GM18873 (cell line): ENCODE data around the gene NPFFR1.

Experiments used
- ATAC-seq: cut with Tn5 transposase; IDR thresholded peaks from one replicate; pipeline ENCODE4 v1.9.1; 2021; ENCODE audit warnings: mild to moderate bottlenecking, moderate library complexity, moderate number of reproducible peaks; ENCODE audit not compliant: unreplicated experiment, low FRiP score

Gene NPFFR1

DNA sequence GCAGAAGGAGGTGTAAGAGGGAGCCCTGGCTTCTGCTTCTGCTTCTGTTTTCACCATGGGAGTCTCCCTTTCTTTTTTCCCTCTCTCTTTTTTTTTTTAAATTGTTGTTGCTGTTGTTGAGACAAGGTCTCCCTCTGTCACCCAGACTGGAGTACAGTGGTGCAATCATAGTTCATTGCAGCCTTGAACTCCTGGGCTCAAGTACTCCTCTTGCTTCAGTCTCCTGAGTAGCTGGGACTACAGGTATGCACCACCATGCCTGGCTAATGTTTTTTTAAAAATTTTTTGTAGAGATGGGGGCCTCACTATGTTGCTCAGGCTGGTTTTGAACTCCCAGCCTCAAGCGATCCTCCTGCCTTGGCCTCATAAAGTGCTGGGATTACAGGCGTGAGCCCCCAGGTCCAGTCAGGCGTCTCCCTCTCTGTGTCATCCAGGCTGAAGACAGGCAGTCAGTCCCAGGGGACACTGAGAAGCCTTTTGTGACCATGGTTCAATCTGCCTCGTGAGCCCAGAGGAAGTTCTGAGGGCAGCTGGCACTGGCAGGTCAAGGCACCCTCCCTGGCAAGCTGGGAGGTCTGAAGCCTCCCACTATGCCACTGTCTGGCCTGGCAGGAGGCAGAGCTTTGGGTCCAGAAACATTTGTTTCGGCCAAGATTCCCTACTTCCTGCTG, 33.6 kb upstream of the NPFFR1 start:
- no peak for ATAC-seq

- ATAC-seq: no peak
These were observed 32.0 kb upstream of the NPFFR1 start for GRCh38 chr10:70315815-70316214.

DNA sequence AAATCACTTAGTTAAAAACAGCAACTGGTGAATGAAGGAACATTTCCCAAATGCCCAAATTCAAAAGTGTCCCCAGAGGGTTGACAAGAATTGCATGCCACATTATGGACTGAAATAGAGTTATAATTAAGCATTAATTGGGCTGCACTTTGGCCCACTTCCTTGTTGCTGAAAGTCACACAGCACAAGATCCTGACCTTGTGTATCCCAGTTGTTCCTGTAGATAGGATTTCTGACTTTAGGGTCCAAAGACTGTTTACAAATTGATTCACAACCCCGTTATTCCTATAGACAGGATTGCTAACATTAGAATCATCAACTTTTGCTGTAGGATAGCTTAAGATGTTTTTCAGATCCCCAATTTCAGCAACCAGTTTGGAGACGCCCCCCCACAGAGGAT, 31.5 kb upstream of the NPFFR1 start:
- ATAC-seq: no peak

DNA sequence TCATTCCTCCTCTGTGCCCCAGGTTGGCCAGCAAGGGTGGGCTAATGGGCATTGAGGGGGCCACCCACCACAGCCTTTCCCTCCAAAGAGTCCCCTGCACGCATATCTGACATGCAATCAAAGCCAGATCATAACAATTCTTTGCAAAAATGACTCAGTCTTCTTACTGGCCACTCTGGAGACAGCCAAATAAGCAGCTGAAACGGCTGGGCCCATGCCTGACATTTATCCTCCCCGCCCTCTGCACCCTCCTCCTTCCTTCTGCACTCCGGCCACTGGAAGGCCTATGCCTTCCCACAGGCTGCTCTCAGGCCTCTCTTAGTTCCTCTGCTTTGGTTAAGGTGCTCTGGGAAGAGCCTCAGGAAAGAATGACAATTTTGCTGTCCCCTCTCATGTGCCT, 29.2 kb upstream of the NPFFR1 start:
- ATAC-seq: no peak

DNA sequence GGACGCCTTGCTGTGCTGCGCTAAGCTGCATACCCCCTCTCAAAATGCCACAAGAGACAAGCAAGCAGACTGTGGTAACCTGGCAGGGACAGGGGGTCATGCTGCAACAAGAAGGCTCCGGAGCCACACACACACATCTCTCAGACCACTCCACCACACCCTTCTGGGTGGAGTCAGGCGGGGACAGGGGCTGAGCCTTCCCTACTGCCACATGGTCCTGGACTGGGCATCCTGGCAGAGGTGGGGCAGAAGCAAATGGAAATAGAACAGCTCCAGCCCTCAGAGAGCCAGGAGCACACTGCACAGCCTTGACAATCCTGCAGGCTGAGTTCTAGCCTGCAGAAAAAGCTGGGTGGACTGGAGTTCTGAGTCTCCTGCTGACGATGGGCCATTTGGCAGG, 28.4 kb upstream of the NPFFR1 start:
- ATAC-seq: no peak

DNA sequence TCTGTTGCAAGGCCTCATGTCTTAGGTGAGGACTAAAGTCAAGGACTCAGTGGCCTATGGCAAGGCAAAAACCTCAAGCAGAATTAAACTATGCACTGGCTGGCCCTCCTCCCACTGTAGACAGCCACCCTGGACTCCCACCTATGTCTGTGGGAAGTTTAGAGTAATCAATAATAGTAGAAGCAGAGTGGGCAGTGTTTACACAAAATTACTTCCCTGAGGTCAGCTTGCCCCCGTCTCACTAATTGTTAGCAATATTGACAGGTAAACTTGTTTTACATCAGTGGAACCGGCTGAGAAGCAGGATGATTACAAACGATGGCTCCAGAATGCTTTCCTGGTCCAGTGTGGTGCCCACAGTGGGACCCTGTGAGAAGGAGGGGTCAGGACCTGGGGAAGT, 27.9 kb upstream of the NPFFR1 start:
- ATAC-seq: no peak

DNA sequence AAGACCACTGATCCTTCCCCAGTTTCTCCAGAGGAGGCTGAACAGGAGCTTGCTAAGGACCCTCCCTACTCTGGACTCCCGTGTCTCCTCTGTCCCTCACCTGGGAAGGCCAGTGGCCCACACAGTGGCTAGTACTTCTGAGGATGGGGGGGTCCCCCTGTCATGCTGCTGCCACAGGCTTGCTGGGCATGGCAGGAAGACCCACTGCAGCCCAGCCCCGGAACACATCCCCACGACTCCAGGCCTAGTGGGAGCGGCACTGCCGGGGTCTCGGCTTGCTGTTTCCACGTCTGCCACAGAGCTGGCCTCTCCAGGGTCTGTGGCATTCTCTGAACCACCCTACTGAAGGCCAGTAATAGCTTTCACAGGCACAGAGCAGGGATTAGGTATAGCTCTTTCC, 25.9 kb upstream of the NPFFR1 start:
- no peak for ATAC-seq

GRCh38 chr10:70308121-70309060, 24.6 kb upstream of the NPFFR1 start:
- ATAC-seq: no peak

- no peak for ATAC-seq
These were observed 23.2 kb upstream of the NPFFR1 start for GRCh38 chr10:70306886-70307520.

- ATAC-seq: no peak
These were observed 22.4 kb upstream of the NPFFR1 start for GRCh38 chr10:70306181-70306705.

- ATAC-seq: no peak
These were observed 19.9 kb upstream of the NPFFR1 start for GRCh38 chr10:70303730-70304129.

DNA sequence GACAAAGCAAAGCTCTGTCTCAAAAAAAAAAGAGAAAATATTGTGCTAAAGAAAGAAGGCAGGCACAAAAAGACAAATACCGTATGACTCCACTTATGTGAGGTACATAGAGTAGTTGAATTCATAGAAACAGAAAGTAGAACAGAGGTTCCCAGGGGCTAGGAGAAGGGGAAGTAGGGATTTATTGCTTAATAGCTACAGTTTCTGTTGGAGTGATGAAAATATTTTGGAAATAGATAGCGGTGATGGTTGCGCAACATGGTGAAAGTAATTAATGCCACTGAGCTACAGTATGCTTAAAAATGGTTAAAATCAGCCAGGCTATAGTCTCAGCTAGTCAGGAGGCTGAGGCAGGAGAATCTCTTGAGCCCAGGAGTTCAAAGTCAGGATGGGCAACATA, 18.5 kb upstream of the NPFFR1 start:
- no peak for ATAC-seq

DNA sequence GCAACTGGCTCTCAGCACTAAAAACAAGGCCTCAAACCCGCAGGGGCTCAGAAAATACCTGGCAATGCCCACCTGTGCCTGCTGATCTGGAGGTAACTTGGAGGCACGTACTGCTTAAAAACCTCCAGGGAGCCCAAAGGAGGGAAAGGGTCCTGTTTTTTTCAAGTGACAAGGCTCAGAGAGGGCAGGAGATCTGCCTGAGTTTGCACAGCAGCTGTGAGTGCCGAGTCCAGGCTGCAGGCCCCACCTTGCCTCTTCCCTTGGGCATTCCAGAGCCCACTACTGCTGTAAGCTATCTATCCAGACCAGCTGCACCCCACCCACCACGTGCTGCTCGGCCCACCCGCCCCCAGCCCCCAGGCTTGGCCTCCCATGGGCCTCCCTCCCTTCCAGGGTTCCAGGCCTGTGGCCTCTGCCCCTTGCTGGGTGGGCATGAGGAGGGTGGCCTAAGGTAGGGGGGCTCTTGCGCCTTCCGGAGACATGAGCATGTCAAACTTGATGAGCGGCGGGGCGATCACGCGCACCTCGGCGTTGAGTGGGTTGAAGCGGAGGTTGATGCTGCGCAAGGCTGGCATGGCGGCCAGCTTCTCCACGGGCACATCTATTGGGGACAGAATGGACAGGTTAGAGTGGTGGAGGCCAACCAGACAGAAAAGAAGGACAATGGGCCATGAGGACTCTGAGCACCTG, 17.2 kb upstream of the NPFFR1 start:
- ATAC-seq: no peak

DNA sequence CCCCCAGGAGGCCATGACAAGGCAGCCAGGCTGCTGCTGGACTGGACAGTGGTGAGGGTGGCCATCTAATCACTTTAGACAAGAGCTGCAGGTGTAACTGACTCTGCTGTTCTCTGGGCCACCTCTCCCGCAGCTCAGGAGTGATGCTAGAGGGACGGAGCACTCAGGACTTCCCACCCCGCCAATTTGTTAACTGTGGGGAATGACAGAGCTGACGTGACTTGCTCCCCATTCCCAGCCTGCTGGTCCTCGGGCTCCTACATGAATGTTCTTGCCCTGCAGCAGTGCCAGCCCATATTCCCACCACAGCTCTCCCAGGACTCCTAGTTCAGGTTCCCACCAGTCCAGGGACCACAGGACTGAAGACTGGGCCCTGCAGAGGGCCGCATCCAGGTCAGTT, 16.7 kb upstream of the NPFFR1 start:
- no peak for ATAC-seq

DNA sequence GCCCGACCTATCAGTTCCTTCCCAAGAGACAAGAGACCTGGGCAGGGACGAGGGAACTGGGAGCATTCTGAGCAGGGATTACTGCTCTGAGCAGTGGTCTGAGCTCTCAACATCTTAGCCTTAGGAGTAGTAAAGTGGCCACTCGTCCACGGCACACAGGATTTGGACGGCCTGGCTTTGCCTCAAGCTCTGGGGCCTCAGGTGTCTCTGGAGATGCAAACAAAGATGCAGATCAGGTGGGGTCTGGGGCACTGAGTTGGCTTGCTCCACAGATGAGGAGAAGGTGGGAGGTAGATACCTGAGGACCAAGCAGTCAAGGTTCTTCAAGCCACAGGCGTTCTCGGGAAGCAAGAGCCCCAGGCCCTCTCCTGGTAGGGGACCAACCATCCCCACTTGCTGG, 16.1 kb upstream of the NPFFR1 start:
- ATAC-seq: no peak

GRCh38 chr10:70298393-70298792, 14.6 kb upstream of the NPFFR1 start:
- no peak for ATAC-seq

- no peak for ATAC-seq
These were observed 13.4 kb upstream of the NPFFR1 start for GRCh38 chr10:70297224-70297623.

- ATAC-seq: no peak
These were observed 12.6 kb upstream of the NPFFR1 start for GRCh38 chr10:70296406-70296899.

GRCh38 chr10:70295926-70296325, 12.1 kb upstream of the NPFFR1 start:
- ATAC-seq: no peak

DNA sequence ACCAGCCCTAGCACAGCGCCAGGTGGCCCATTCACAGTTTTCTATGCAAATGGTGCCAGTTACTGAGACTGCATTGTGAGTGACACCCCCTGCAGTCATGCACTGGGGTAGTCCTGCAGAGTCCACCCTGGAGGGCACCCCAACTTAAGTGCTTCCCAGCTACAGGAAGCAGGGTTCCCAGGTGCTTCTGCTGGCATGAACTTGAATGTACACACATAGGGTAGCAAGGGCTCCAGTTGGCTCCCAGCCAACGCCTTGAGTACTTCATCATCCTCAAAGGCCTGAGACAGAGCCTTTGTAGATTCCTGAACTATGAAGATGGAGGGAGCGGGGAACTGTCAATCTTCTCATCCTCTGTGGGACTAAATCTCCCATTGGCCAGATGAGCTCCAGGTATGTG, 11.5 kb upstream of the NPFFR1 start:
- ATAC-seq: no peak
